Spleen (tissue), 7 donors: ENCODE results near the gene STIL.

Experiments used
- POLR2A ChIP-seq, 3 donors: fragments of 450-650 bp; IDR thresholded peaks; one replicate each; pipeline ENCODE4 v1.5.1; 2017; ENCODE audit warnings: antibody characterized with exemption in 3 of 3, mild to moderate bottlenecking in 1 of 3
- POLR2AphosphoS5 ChIP-seq, 3 donors: sonication (generic); formaldehyde crosslinking; IDR thresholded peaks; one replicate each; pipeline ENCODE4 v1.5.1; 2017; ENCODE audit warnings: antibody characterized with exemption in 3 of 3
- TF ChIP-seq, protein P1 (sequence below), 11 experiments: fragments of 200-600 bp in 7 of 11; fragments of 450-650 bp in 4 of 11; sonication (generic) in 4 of 11; IDR thresholded peaks in 8 of 11; conservative IDR thresholded peaks in 3 of 11; 1 replicate in 7 of 11; 2 replicates in 4 of 11; pipeline versions ENCODE4 v1.4.0 to v1.8.0; 2016 to 2021; ENCODE audit warnings: antibody characterized with exemption in 11 of 11, inconsistent platforms in 4 of 11, mild to moderate bottlenecking in 1 of 11
- donor health status: DM: no; HTN: no; CAD: no; lungs with moderate emphysema.
- donor health status: DM: no; HTN: no; CAD: no.
- donor health status: DM: no; HTN: no; CAD: no.

- TF ChIP-seq, protein P1, sequence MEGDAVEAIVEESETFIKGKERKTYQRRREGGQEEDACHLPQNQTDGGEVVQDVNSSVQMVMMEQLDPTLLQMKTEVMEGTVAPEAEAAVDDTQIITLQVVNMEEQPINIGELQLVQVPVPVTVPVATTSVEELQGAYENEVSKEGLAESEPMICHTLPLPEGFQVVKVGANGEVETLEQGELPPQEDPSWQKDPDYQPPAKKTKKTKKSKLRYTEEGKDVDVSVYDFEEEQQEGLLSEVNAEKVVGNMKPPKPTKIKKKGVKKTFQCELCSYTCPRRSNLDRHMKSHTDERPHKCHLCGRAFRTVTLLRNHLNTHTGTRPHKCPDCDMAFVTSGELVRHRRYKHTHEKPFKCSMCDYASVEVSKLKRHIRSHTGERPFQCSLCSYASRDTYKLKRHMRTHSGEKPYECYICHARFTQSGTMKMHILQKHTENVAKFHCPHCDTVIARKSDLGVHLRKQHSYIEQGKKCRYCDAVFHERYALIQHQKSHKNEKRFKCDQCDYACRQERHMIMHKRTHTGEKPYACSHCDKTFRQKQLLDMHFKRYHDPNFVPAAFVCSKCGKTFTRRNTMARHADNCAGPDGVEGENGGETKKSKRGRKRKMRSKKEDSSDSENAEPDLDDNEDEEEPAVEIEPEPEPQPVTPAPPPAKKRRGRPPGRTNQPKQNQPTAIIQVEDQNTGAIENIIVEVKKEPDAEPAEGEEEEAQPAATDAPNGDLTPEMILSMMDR (IDR thresholded peaks at IDR 0.05 in 8 of 11, conservative IDR thresholded peaks at IDR 0.05 in 3 of 11): no peak
- TF ChIP-seq POLR2A (IDR thresholded peaks at IDR 0.05) (no peak), POLR2AphosphoS5 (IDR thresholded peaks at IDR 0.05) (peak in 2 of 3 donors; percentile 6 to 79)
These were observed 81.6 kb downstream of the STIL start, which contains the start of gene TAL1 for GRCh38 chr1:47232187-47232874.
